ENCODE measurements around the gene WDR18.

The WDR18 gene

DNA sequence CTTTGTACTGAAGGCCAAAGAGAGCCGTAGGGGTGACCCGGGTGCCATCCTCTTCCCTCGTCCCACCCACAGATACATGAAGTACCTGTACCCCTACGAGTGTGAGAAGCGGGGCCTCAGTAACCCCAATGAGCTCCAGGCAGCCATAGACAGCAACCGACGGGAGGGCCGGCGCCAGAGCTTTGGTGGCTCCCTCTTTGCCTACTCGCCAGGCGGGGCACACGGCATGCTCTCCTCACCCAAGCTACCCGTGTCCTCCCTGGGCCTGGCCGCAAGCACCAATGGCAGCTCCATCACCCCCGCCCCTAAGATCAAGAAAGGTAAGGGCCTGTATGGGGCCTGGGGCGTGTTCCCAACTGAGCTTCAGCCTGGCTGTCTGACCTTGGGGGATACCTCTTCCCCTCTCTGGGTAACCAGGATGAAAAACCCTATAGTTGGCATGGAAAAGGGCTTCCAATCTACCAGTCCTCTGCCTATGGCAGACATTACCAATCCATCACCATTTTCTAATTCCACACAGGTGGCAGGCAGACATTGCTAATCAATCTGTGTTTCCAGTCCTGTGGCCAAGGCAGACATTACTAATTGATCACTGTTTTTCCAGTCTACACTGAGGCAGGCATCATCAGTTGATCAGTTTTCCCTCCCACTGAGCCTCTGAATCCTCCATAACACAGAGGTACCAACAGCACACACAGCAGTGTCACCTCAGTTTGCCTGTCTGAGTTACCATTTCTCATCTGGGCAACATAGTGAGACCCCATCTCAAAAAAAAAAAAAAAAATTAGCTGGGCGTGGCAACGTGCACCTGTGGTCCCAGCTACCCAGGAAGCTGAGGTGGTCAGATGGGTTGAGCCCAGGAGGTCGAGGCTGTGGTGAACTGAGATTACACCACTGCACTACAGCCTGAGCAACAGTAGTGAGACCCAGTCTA is 19.1 kb upstream of the WDR18 start:
- in situ Hi-C loops (cut with HindIII; ENCODE audit: low sequenced_read_pairs) = no loop called here

DNA sequence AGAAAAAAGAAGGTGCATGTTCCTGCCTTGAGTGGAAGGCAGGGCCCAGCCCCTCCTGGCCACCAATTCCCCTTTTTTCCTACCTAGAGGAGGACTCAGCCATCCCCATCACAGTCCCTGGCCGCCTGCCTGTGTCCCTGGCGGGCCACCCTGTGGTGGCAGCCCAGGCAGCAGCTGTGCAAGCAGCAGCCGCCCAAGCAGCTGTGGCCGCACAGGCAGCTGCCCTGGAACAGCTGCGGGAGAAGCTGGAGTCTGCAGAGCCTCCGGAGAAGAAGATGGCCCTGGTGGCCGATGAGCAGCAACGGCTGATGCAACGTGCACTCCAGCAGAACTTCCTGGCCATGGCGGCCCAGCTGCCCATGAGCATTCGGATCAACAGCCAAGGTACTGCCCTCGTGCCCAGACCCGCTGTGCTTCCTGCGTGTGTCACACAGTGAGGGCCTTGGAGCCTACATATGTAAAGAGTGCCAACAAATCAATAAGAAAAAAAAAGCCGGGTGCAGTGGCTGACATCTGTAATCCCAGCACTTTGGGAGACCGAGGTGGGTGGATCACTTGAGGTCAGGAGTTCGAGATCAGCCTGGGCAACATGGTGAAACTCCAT is 17.6 kb upstream of the WDR18 start:
- in situ Hi-C loops (cut with HindIII; ENCODE audit: low sequenced_read_pairs) = no loop called here

DNA sequence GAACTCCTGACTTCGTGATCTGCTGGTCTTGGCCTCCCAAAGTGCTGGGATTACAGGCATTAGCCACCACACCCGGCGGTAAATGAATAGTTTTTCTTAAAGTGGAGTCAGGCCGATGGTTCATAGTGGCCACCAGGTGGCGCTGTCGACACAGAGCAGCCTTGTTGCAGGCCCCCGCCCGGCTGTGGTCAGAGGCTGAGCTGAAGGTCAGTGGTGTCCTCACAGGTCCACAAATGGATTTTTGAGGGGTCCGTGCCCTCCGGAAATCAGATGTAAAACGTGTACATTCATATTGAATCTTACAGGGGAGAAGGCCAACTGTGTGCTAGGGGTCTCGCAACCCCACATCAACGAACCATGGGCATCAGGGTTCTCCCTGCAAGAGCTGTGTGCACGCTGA is 13.4 kb upstream of the WDR18 start:
- in situ Hi-C loops (cut with HindIII; ENCODE audit: low sequenced_read_pairs) = no loop called here

DNA sequence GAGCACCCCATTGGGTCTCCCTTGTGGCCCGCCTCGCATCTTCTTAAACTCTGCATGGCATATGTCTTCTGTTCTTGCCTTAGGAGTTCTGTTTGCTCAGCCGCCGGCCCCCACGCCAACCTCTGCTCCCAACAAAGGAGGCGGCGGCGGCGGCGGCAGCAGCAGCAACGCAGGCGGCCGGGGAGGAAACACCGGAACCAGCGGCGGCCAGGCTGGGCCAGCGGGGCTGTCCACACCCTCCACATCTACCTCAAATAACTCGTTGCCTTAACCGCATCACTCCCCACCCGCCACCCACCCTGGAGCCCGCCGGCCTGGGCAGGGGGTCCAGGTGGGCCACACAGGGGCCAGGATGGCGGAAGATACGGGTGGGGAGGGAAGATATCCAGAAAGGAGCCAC is 12.3 kb upstream of the WDR18 start:
- in situ Hi-C loops (cut with HindIII; ENCODE audit: low sequenced_read_pairs) = no loop called here

DNA sequence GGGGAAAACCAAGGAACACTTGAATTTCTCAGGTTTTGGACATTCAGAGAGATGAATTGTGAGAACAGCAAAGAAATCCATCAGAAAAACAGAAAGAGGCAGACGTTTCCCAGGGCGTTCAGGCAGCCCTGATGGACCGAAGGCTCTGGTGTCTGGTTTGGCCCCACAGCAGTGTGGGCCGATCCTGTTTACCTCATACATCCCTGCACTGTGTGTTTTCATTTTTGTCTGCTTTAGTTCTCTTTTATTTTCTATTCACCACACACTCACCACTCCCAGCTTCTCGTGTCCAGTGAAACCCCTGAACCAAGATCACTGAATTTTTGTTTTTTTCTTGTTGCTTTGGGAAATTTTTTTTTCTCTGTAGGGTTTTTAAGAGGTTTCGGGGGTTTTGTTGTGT is 11.9 kb upstream of the WDR18 start:
- in situ Hi-C loops (cut with HindIII; ENCODE audit: low sequenced_read_pairs) = no loop called here

DNA sequence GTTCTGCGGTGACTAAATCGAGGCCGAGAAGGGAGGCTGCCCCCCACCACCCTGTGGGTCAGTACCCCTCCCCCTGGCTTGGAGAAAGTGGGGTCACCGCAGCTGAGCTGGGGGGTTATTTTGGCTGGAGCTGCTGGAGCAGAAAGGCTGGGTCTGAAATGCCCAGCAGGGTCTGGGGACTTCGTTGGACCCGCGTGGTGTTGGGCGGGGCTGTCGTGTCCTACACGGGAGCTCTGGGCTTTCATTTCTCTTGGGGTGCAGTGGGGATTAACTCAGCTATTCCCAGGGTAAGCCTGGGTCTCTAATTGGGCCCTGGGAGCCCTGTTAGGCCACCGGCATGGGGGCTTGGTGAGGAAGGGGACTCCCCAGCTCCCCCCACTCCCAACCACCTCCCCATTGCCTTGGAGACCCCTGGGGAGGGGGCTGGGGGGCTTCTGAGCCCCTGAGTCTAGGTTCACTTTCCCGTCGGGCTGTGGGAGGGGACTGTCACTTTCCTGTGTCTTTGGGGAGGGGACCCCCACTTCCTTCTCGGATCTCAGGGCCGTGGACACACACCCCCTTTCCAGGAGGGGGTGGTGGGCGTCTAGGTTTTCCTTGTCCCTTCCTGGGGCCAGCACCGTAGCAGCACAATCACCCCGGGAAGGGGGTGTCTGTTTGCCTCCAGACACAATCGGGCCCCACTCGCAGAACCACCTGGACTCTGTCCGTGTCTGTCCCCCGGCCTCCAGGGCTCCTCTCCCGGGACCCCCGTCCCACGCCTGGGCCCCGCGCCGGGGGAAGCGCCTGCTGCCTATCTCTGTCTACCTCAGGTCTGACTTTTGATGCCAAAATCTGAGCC is 10.2 kb upstream of the WDR18 start:
- in situ Hi-C loops (cut with HindIII; ENCODE audit: low sequenced_read_pairs) = no loop called here

DNA sequence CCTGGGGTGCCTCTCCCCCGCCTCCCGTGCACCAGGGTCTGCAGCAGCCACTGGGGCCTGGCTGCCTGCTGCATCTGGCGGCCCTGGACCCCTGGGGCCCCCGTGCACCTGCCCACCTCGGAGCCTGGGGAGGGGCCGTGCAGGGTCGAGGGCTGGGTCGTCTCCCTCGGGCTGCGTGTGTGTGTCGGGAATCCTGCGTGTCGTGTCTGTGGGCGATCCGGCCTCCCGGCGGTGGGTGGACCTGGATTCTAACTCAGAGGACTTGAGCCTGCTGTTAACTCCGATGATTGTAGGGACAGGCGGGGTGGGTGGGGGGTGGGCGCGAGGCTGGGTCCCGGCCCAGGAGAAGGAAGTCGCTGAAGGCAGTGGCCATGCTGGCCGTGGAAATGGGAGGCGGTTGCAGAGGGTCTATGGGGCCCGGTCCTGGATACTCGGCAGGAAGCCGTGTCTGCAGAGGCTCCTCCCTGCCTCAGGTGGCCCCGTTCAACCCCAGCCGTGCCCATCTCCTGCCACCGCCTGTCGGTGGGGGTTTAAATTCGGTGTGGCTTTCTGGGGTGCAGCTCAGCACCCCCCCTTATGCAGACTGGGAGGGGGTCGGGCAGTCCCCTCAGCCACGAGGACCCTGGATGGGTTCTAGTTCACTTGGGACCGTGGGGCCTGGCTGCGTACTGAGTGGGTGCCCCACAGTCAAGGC is 9.4 kb upstream of the WDR18 start:
- in situ Hi-C loops (cut with HindIII; ENCODE audit: low sequenced_read_pairs) = no loop called here

DNA sequence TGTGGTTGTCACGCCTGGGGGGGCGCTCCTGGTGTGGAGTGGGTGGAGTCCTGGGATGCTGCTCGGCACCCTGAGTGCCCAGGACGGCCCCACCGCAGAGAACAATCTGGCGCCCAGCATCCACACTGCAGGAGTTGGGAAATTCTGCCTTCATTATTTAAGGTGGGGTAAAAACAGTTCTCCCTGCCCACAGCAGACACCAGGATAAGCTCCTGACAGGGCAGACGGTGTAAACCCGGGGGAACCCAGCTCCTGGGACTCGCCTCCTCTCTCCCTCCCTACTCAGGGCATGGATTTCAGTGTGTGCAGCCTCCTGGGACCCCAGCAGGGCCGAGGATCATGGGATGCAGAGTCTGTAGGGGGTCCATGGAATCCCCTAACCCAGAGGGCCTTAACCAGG is 7.7 kb upstream of the WDR18 start:
- in situ Hi-C loops (cut with HindIII; ENCODE audit: low sequenced_read_pairs) = no loop called here

DNA sequence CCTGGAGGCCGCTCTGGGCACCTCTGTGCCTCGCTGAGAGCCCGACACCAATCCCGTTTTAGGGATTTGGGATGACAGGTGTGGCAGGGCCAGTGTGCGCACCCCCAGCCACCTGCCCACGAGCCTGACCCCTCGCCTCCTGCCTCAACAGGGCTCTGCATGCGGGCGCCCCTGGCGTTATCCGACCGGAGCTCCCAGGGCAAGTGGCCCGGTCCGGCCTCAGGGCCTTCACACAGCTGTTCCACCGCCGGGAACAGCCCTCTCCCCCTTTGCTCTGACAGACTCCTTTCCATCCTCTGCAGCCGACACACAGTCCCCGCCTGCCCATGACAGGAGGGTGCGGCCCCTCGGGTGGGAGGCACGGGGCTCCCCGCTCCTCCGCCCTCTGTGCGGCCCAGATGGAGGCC is 7.1 kb upstream of the WDR18 start:
- in situ Hi-C loops (cut with HindIII; ENCODE audit: low sequenced_read_pairs) = no loop called here

DNA sequence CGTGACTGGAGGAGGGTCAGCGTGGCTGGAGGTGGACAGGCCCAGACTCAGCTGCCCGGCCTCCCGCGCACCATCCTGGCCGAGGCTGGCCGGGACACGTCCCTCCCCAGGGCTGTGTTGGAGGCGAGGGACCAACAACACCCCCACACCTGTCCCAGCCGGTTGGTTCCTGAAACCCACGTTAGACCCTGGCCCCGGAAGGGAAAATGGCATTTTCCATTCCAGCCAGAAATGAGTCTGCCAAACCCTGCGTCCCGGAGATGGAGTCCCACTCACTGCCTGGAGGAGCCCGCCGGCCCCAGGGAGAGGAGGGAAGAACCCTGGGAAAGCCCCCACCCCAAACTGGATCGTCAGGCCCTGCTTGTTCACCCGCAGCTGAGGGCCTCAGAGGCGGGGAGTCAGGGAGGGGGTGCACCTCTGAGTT is 4.8 kb upstream of the WDR18 start:
- in situ Hi-C loops (cut with HindIII; ENCODE audit: low sequenced_read_pairs) = no loop called here

DNA sequence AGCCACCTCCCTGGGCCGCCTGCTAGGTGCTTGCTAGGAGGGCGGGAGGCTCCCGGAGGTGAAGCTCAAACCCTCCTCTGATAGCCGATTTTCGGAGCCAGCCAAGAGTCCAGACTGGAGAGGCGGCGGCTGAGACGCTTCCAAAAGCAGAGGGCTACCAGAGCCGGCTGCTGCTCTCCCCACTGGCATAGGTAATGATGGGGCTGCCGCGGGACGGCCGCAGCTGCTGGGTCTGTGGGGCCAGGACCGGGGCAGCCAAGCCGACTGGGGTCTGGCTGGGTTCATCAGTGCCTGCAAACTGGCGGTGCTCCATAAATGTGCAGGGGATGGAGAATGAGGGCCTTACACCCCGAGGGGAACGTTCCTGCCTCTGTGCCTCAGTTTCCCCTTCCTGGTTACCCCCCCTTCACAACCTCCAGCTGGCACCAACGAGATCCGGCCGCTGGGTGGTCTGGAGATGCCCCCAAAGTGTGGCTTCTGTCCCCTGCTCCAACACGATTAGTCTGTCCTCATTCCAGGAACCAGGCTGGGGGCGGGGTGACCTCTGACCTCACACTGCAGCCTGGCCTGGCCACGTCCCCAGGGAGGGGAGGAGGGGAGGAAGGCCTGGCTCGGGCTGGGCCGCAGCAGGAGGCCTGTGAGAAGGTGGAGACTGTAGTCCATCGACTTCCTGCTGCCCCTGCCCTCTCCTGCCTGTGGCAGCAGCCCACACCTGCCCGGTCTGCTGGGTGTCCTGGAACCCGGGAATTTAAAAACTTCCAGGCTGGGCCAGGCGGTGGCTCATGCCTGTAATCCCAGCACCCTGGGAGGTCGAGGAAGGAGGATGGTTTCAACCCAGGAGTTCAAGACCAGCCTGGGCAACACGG is 3.8 kb upstream of the WDR18 start:
- in situ Hi-C loops (cut with HindIII; ENCODE audit: low sequenced_read_pairs) = no loop called here

DNA sequence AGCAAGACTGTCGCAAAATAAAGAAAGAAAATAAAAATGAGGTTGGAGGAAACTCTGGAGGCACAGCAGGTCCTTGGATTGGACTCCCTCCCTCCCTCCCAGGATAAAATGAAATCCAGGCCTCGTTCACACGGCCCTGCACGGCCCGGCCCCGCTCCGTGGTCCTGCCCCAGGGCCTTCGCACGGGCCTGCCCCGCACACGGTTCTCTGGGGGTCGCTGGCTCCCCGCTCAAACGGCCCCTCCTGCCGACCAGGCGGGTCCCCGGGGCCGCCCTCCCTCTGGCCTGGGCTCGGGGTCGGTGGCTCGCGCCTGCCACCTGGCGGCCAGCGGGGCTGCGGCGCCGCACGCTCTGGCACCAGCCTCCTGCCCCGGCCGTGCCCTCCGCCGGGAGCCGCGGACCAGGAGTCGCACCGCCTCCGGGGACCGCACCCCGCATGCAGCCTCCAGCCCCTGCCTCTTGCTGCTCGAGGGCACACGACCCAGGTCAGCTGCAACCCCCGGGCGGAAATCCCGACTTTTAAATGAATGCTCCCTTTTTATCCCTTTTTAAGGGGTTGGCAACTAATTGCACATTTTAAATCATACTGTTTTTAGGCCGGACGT is 1.5 kb upstream of the WDR18 start:
- in situ Hi-C loops (cut with HindIII; ENCODE audit: low sequenced_read_pairs) = no loop called here

DNA sequence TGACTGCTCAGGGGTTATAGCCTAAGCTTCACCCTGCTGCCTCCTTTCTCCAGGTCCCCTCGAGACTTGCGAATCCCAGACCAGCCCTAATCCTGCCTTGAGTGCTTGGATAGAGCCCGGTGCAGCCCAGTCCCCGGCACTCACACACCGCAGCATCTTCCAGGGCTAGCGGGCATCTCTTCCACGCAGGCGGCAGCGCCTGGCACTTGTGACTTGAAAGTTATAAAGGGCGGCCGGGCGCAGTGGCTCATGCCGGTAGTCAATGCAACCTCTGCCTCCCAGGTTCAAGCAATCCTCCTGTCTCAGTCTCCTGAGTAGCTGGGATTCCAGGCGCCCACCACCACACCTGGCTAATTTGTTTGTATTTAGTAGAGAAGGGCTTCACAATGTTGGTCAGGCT is 1.9 kb downstream of the WDR18 start:
- in situ Hi-C loops (cut with HindIII; ENCODE audit: low sequenced_read_pairs) = no loop called here

DNA sequence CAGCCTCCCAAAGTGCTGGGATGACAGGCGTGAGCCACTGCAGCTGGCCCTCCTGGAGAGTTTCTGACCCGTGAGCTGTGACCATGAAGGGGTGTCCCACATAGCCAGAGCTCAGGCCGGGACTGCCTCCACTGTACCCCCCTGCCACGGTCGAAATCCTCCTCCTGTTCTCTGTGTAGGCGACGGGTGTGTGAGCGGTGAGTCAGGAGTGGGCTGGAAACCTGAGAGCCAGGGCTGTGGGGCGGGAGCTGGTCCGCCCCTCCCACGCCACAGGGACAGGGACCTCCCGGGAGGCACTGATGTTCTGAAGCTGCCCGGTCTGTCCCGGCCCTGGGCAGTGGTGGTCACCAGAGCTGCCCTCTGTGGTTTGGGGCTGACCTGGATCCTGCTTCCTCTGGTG is 3.9 kb downstream of the WDR18 start:
- in situ Hi-C loops (cut with HindIII; ENCODE audit: low sequenced_read_pairs) = no loop called here

DNA sequence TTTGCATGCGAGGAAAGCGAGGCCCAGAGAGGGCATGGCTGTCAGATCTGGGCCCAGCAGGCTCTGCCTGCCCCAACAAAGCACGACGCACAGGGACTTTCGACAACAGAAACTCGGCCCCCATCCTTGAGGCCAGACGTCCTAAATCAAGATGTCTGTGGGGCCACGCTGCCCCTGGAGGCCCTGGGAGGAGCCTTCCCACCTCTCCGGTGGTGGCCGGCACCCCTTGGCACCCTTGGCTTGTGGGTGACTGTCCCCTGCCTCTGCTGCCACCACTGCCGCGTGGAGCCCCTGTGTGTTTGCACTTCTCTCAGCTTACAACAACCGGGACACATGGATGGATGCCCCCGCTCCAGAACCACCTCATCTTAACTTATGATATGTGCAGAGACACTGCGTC is 4.4 kb downstream of the WDR18 start:
- in situ Hi-C loops (cut with HindIII; ENCODE audit: low sequenced_read_pairs) = no loop called here

DNA sequence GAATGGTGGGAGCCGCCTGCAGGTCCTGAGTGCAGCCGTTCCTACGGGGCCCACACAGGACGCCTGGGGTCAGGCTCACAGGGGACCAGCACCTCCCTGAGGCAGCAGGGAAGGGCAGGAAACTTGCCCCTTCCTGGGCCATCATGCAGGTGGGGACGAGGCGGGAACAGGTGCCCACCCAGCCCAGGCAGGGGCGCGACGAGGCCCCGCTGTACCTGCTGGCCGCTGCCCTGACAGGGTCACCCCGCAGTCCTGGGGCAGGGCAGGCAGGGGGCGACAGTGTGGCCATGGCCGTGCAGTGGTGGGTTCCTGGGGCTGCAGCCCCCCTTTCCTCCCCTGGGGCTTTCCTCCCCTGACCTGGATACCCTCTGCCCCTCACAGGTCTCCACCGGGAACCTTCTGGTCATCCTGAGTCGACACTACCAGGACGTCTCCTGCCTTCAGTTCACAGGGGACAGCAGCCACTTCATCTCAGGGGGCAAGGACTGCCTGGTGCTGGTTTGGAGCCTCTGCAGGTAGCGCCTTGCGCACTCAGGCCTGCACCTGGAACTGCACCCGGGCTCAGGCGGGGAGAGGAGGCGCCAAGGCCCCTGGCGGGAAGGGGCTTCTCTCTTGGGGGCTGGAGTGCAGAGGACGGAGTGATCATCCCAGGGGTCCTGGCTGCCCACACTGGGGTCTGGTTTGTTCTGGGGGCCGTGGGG is 5.4 kb downstream of the WDR18 start:
- in situ Hi-C loops (cut with HindIII; ENCODE audit: low sequenced_read_pairs) = no loop called here

DNA sequence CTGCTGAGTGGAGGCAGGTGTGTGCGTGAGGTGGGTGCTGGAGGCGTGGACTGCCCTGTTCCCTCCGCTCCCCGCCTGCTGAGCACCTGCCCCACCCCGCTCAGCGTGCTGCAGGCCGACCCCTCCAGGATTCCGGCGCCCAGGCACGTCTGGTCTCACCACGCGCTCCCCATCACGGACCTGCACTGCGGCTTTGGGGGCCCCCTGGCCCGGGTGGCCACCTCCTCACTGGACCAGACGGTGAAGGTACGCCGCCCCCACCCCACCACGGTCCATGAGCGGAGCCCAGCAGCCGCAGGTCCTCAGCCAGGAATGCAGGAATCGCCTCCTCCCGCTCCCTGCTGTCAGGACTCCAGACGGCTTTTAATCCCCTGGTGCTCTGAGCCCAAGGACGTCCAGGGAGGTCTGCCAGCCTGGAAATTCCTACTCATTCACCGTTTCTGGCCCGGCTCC is 6.0 kb downstream of the WDR18 start:
- in situ Hi-C loops (cut with HindIII; ENCODE audit: low sequenced_read_pairs) = no loop called here

DNA sequence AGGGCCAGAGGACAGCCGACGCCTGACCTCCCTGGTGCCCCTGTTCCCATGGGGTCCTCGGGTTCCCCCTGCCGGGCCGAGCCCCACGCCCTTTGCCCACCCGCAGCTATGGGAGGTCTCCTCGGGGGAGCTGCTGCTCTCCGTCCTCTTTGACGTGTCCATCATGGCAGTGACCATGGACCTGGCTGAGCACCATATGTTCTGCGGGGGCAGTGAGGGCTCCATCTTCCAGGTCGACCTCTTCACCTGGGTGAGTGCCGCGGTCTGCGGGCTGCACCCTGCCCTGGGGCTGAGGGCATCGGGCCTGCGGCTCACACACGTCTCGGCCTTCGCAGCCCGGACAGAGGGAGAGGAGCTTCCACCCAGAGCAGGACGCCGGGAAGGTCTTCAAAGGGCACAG is 6.6 kb downstream of the WDR18 start:
- in situ Hi-C loops (cut with HindIII; ENCODE audit: low sequenced_read_pairs) = no loop called here

All from endothelial cell of hepatic sinusoid (primary cell).